ENCODE data around the gene LYRM4. TPM values are rescaled to one million over a fixed set of nuclear protein-coding genes. Genes with fewer than 3 reads are reported as not detected.

LYRM4 gene
- total RNA-seq, 6 experiments from 2014 or later, result 26.8 to 36.3 (median 30.2) TPM

GRCh38 chr6:5139828-5140771, 120.7 kb downstream of the LYRM4 start:
- H3K36me3 Mint-ChIP-seq (ENCODE audit: low read depth), result no peaks in the 10 kb centered on the region

GRCh38 chr6:5138995-5139827, 121.5 kb downstream of the LYRM4 start:
- Mint-ChIP-seq H3K4me3 (no peak overlapping the region), H3K36me3 (ENCODE audit: low read depth) (no peaks in the 10 kb centered on the region), H3K4me1 (ENCODE audit: low read depth) (peaks cover 4% of the 10 kb centered on the region; the same call in 1 of the 2 replicates), H3K27ac (no peak overlapping the region), H3K9me3 (no peaks in the 10 kb centered on the region), H3K27me3 (ENCODE audit: insufficient read depth) (no peaks in the 10 kb centered on the region)
- no peak for TF ChIP-seq CTCF (IDR thresholded peaks at IDR 0.05)
- no peak for DNase-seq

More at GRCh38 chr6:5139828-5140771, 120.7 kb downstream of the LYRM4 start:
- Mint-ChIP-seq H3K9me3 (no peaks in the 10 kb centered on the region), H3K27ac (no peak overlapping the region), H3K27me3 (ENCODE audit: insufficient read depth) (no peaks in the 10 kb centered on the region), H3K4me1 (ENCODE audit: low read depth) (peaks cover 4% of the 10 kb centered on the region; the same call in 1 of the 2 replicates), H3K4me3 (no peak overlapping the region)
- no peak for TF ChIP-seq CTCF (IDR thresholded peaks at IDR 0.05)
- no peak for DNase-seq

- Mint-ChIP-seq H3K27me3 (ENCODE audit: insufficient read depth) (no peaks in the 10 kb centered on the region), H3K36me3 (ENCODE audit: low read depth) (no peaks in the 10 kb centered on the region), H3K4me1 (ENCODE audit: low read depth) (no peaks in the 10 kb centered on the region), H3K27ac (no peak overlapping the region), H3K9me3 (no peaks in the 10 kb centered on the region), H3K4me3 (no peak overlapping the region)
- DNase-seq, result no peak
- TF ChIP-seq CTCF (IDR thresholded peaks at IDR 0.05), result no peak
Observed at GRCh38 chr6:5136851-5137250, 123.9 kb downstream of the LYRM4 start.

- peak; percentile 79 for TF ChIP-seq CTCF (IDR thresholded peaks at IDR 0.05)
- Mint-ChIP-seq H3K27ac (no peak overlapping the region), H3K27me3 (ENCODE audit: insufficient read depth) (no peaks in the 10 kb centered on the region), H3K9me3 (no peaks in the 10 kb centered on the region), H3K4me3 (no peak overlapping the region), H3K4me1 (ENCODE audit: low read depth) (no peaks in the 10 kb centered on the region), H3K36me3 (ENCODE audit: low read depth) (no peaks in the 10 kb centered on the region)
- no peak for DNase-seq
Observed at GRCh38 chr6:5135788-5136376, 124.9 kb downstream of the LYRM4 start.

GRCh38 chr6:5133943-5134342, 126.8 kb downstream of the LYRM4 start:
- no peak overlapping the region for H3K4me3 Mint-ChIP-seq
- no peak overlapping the region for H3K27ac Mint-ChIP-seq
- DNase-seq, result no peak
- no peaks in the 10 kb centered on the region for H3K9me3 Mint-ChIP-seq
- H3K27me3 Mint-ChIP-seq (ENCODE audit: insufficient read depth), result no peaks in the 10 kb centered on the region
- H3K4me1 Mint-ChIP-seq (ENCODE audit: low read depth), result no peaks in the 10 kb centered on the region
- TF ChIP-seq CTCF (IDR thresholded peaks at IDR 0.05), result no peak
- H3K36me3 Mint-ChIP-seq (ENCODE audit: low read depth), result no peaks in the 10 kb centered on the region
